IMR-90 (cell line): ENCODE data around the gene PP2D1. TPM values are rescaled to one million over a fixed set of nuclear protein-coding genes. Genes with fewer than 3 reads are reported as not detected.

ENCODE experiments used
- ATAC-seq: fragments of 200-7000 bp; cut with Tn5 transposase; 2 replicates; pipeline ENCODE4 v1.9.1; 2020; ENCODE audit warnings: low read depth, mild to moderate bottlenecking, moderate library complexity
- BruUV-seq: library from RNA; stranded (reverse); fragments of 400-500 nt; replicated peaks from 2 replicates; lab custom pipeline; 2021; lab: Mats Ljungman, UMichigan
- CTCF ChIA-PET: fragments of 300-600 bp; formaldehyde crosslinking; extraction: SDS; loops from one replicate; lab custom pipeline; 2021; ENCODE audit warnings: antibody characterized with exemption; lab: Yijun Ruan, JAX
- POLR2A ChIA-PET: fragments of 300-600 bp; sonication (Branson Sonifier 250); formaldehyde crosslinking; loops from one replicate; lab custom pipeline; 2022; ENCODE audit warnings: antibody characterized with exemption; ENCODE audit not compliant: unreplicated experiment; lab: Charles Lee
- DNase-seq: peaks from one replicate; pipeline ENCODE4 v3.0.0; 2013
- H2AFZ ChIP-seq: replicated peaks from 2 replicates; pipeline ENCODE3; 2013; ENCODE audit warnings: low read length, mild to moderate bottlenecking; ENCODE audit not compliant: poor library complexity
- H2AK5ac ChIP-seq: 2 replicates; pipeline ENCODE4 v1.6.1; 2013; ENCODE audit warnings: low read depth, low read length, inconsistent platforms
- H2AK9ac ChIP-seq: replicated peaks from 2 replicates; pipeline ENCODE3; 2013; ENCODE audit warnings: mild to moderate bottlenecking, low read depth, low read length, moderate library complexity; ENCODE audit not compliant: poor library complexity
- H2BK120ac ChIP-seq: 2 replicates; pipeline ENCODE4 v1.6.1; 2013; ENCODE audit warnings: low read depth, low read length, inconsistent platforms
- H2BK15ac ChIP-seq: 3 replicates; pipeline ENCODE4 v1.6.1; 2013; ENCODE audit warnings: low read depth, low read length, inconsistent platforms
- H2BK20ac ChIP-seq: 2 replicates; pipeline ENCODE4 v1.6.1; 2013; ENCODE audit warnings: low read depth, mild to moderate bottlenecking, inconsistent platforms, low read length, moderate library complexity
- H2BK5ac ChIP-seq: 2 replicates; pipeline ENCODE4 v1.6.1; 2013; ENCODE audit warnings: mild to moderate bottlenecking, low read depth, low read length, inconsistent platforms; ENCODE audit not compliant: poor library complexity, severe bottlenecking
- H3K14ac ChIP-seq: replicated peaks from 2 replicates; pipeline ENCODE4 v1.6.1; 2013; ENCODE audit warnings: low read depth, low read length, inconsistent platforms
- H3K18ac ChIP-seq: 2 replicates; pipeline ENCODE4 v1.6.1; 2013; ENCODE audit warnings: low read depth, low read length, control low read depth
- H3K23ac ChIP-seq: 2 replicates; pipeline ENCODE4 v1.6.1; 2013; ENCODE audit warnings: low read depth, low read length, inconsistent platforms
- H3K27ac ChIP-seq: 2 replicates; pipeline ENCODE4 v1.5.1; 2013; ENCODE audit warnings: mild to moderate bottlenecking, control low read depth, low read length; ENCODE audit not compliant: insufficient read depth
- H3K27me3 ChIP-seq: 2 replicates; pipeline ENCODE4 v1.6.1; 2013; ENCODE audit warnings: low read length; ENCODE audit not compliant: control insufficient read depth, insufficient read depth
- H3K36me3 ChIP-seq: 2 replicates; pipeline ENCODE4 v1.6.1; 2013; ENCODE audit warnings: low read length, mixed read lengths; ENCODE audit not compliant: control insufficient read depth, insufficient read depth
- H3K4ac ChIP-seq: 2 replicates; pipeline ENCODE4 v1.6.1; 2013; ENCODE audit warnings: low read depth, low read length, inconsistent platforms
- H3K4me1 ChIP-seq: 2 replicates; pipeline ENCODE4 v1.6.1; 2013; ENCODE audit warnings: low read length, mixed read lengths; ENCODE audit not compliant: control insufficient read depth, insufficient read depth
- H3K4me2 ChIP-seq: 2 replicates; pipeline ENCODE4 v1.6.1; 2013; ENCODE audit warnings: low read depth, mild to moderate bottlenecking, control low read depth, low read length, moderate library complexity
- H3K4me3 ChIP-seq: 2 replicates; pipeline ENCODE4 v1.5.1; 2013; ENCODE audit warnings: low read depth, mild to moderate bottlenecking, control low read depth, low read length, moderate library complexity; ENCODE audit not compliant: insufficient read depth
- H3K56ac ChIP-seq: 2 replicates; pipeline ENCODE4 v1.6.1; 2013; ENCODE audit warnings: low read length, inconsistent platforms; ENCODE audit not compliant: insufficient read depth; ENCODE audit errors: extremely low read depth
- H3K79me1 ChIP-seq, 2 experiments: 2 replicates each; pipeline ENCODE4 v1.6.1; 2013; ENCODE audit warnings: low read length in 2 of 2, inconsistent platforms in 1 of 2, low read depth in 1 of 2
- H3K9ac ChIP-seq: 2 replicates; pipeline ENCODE4 v1.6.1; 2013; ENCODE audit warnings: low read depth, low read length, control low read depth
- H3K9me1 ChIP-seq: 2 replicates; pipeline ENCODE4 v1.6.1; 2013; ENCODE audit warnings: low read length, inconsistent platforms; ENCODE audit not compliant: insufficient read depth
- H3K9me3 ChIP-seq: 2 replicates; pipeline ENCODE4 v1.6.1; 2013; ENCODE audit warnings: low read length; ENCODE audit not compliant: control insufficient read depth, insufficient read depth
- H4K20me1 ChIP-seq: 2 replicates; pipeline ENCODE4 v1.6.1; 2013; ENCODE audit warnings: low read length, inconsistent platforms; ENCODE audit not compliant: insufficient read depth
- H4K5ac ChIP-seq: 2 replicates; pipeline ENCODE4 v1.6.1; 2013; ENCODE audit warnings: mild to moderate bottlenecking, low read depth, low read length, control low read depth
- H4K8ac ChIP-seq, 2 experiments: 2 replicates each; pipeline ENCODE4 v1.6.1; 2013; ENCODE audit warnings: low read depth in 2 of 2, low read length in 2 of 2, control low read depth in 1 of 2, inconsistent platforms in 1 of 2
- H4K91ac ChIP-seq: 2 replicates; pipeline ENCODE4 v1.6.1; 2013; ENCODE audit warnings: low read depth, low read length, inconsistent platforms; ENCODE audit not compliant: insufficient read depth
- BHLHE40 ChIP-seq: fragments of 150-350 bp; IDR thresholded peaks from 2 replicates; pipeline ENCODE4 v1.6.1; 2016; ENCODE audit warnings: mild to moderate bottlenecking, low read depth, low read length
- CEBPB ChIP-seq: IDR thresholded peaks from 2 replicates; pipeline ENCODE4 v1.6.1; 2012; ENCODE audit warnings: low read depth, low read length, improper control_type of control experiment
- CHD1 ChIP-seq: IDR thresholded peaks from 2 replicates; pipeline ENCODE4 v1.6.1; 2012; ENCODE audit warnings: low read depth, low read length, improper control_type of control experiment
- ELK1 ChIP-seq: fragments of 150-350 bp; IDR thresholded peaks from 2 replicates; pipeline ENCODE4 v1.6.1; 2016; ENCODE audit warnings: low read depth, mild to moderate bottlenecking, low read length, moderate library complexity, borderline replicate concordance
- FOS ChIP-seq: fragments of 150-350 bp; IDR thresholded peaks from 2 replicates; pipeline ENCODE4 v1.6.1; 2016; ENCODE audit warnings: low read depth, low read length
- MAFK ChIP-seq: IDR thresholded peaks from 2 replicates; pipeline ENCODE4 v1.6.1; 2012; ENCODE audit warnings: low read depth, low read length, improper control_type of control experiment
- MAZ ChIP-seq: IDR thresholded peaks from 2 replicates; pipeline ENCODE4 v1.6.1; 2012; ENCODE audit warnings: low read depth, mild to moderate bottlenecking, low read length, improper control_type of control experiment, moderate library complexity, borderline replicate concordance
- MXI1 ChIP-seq: IDR thresholded peaks from 2 replicates; pipeline ENCODE4 v1.6.1; 2012; ENCODE audit warnings: low read depth, mild to moderate bottlenecking, low read length, moderate library complexity, borderline replicate concordance
- NFE2L2 ChIP-seq: fragments of 150-350 bp; IDR thresholded peaks from 2 replicates; pipeline ENCODE4 v1.6.1; 2016; ENCODE audit warnings: low read depth, mild to moderate bottlenecking, low read length
- POLR2A ChIP-seq: IDR thresholded peaks from 2 replicates; pipeline ENCODE4 v1.6.1; 2012; ENCODE audit warnings: mild to moderate bottlenecking, low read depth, low read length
- RAD21 ChIP-seq: IDR thresholded peaks from 2 replicates; pipeline ENCODE4 v1.6.1; 2012; ENCODE audit warnings: low read length, improper control_type of control experiment
- RCOR1 ChIP-seq: IDR thresholded peaks from 2 replicates; pipeline ENCODE4 v1.6.1; 2012; ENCODE audit warnings: mild to moderate bottlenecking, low read length, improper control_type of control experiment; ENCODE audit not compliant: insufficient replicate concordance
- RFX5 ChIP-seq: IDR thresholded peaks from 2 replicates; pipeline ENCODE4 v1.8.0; 2012; ENCODE audit warnings: low read depth, mild to moderate bottlenecking, low read length, moderate library complexity
- SMC3 ChIP-seq: fragments of 150-350 bp; IDR thresholded peaks from 2 replicates; pipeline ENCODE4 v1.6.1; 2016; ENCODE audit warnings: low read depth, mild to moderate bottlenecking, antibody characterized with exemption, low read length, moderate library complexity
- WGBS, 2 experiments: methylation state at CpG; one replicate each; pipeline versions ENCODE4 v1.1.5 to v1.1.7; 2013; ENCODE audit warnings: missing lambda C conversion rate in 2 of 2; ENCODE audit not compliant: insufficient read length in 1 of 2; ENCODE audit errors: extremely low coverage in 2 of 2; 5-methylcytosine and 5-hydroxymethylcytosine counted together
- dilution Hi-C: fragments of 300-500 bp; cut with HindIII; formaldehyde crosslinking; loops from one replicate; pipeline ENCODE4 v1.14.3; 2018; ENCODE audit warnings: low sequenced_read_pairs; ENCODE audit not compliant: unreplicated experiment
- in situ Hi-C: fragments of 300-500 bp; cut with MboI; formaldehyde crosslinking; loops from 3 replicates; pipeline ENCODE4 v1.14.3; 2019; ENCODE audit warnings: low sequenced_read_pairs, inconsistent platforms, mixed read lengths
- intact Hi-C: fragments of 100-400 bp; cut with micrococcal nuclease; formaldehyde crosslinking; loops from 2 replicates; pipeline ENCODE4 v1.10.0; 2022
- polyA plus RNA-seq, 3 experiments: library from polyadenylated mRNA; depleted of rRNA; stranded (reverse); fragments of >200 nt; gene quantifications; 2 replicates each; pipeline ENCODE4 v1.2.3, GENCODE V29; 2012; ENCODE audit warnings: low replicate concordance in 1 of 3
- total RNA-seq: library from RNA; depleted of rRNA; stranded (reverse); fragments of >200 nt; gene quantifications from 2 replicates; pipeline ENCODE4 v1.2.3, GENCODE V29; 2012
- TF ChIP-seq, protein P1 (sequence below): conservative IDR thresholded peaks from 2 replicates; pipeline ENCODE4 v1.5.1; 2012; ENCODE audit warnings: mild to moderate bottlenecking, low read depth, low read length, improper control_type of control experiment
- TF ChIP-seq, protein P2 (sequence below): fragments of 150-350 bp; IDR thresholded peaks from 2 replicates; pipeline ENCODE4 v1.6.1; 2017; ENCODE audit warnings: mild to moderate bottlenecking, antibody characterized with exemption, low read length, low read depth

PP2D1 gene
- total and polyA plus RNA-seq, 2 of the 4 experiments (the other 2 are of a cell fraction), result not detected

DNA sequence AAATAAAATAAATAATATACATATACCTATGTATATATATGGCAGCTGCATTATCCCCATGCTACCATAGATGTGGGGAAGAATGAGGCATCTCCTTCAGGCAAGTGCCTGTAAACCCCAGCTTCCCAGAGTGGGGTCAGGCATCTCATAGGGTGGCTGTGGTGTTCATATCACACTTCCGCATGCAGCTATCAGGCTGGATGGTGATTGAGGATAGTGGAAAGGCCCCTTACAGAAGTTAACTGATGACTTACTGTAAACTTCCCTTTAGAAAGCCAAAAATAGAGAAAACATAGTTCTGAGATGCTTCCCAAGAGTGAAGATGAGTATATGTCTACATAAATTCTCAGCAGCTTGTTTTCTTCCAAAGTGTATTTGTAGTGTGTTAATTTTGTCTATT is 3.5 kb upstream of the PP2D1 start:
- DNase-seq, result no peak
- H3K79me1 ChIP-seq, result no peaks in the 10 kb centered on the region

More for the DNA sequence above, 3.5 kb upstream of the PP2D1 start:
- no peak overlapping the region for H2BK20ac ChIP-seq
- no peak overlapping the region for H2AK9ac ChIP-seq
- no peak overlapping the region for H2BK15ac ChIP-seq
- no peak overlapping the region for H4K8ac ChIP-seq
- no CpG with 5 or more reads among the region's 1 CpG for WGBS, 2 experiments
- H3K4me2 ChIP-seq, result no peak overlapping the region
- ChIA-PET CTCF (no interaction called here), POLR2A (no interaction called here)
- H3K9me1 ChIP-seq, result no peaks in the 10 kb centered on the region; the same call in 1 of the 2 replicates
- dilution Hi-C loops (no loop called here), in situ Hi-C loops (no loop called here), intact Hi-C loops (no loop called here)
- H2BK5ac ChIP-seq, result no peak overlapping the region
- no peak overlapping the region for H3K18ac ChIP-seq
- ATAC-seq, result no peak
- BruUV-seq, result no TSS peak
- no peaks in the 10 kb centered on the region for H4K20me1 ChIP-seq
- no peaks in the 10 kb centered on the region for H3K27me3 ChIP-seq
- H2BK120ac ChIP-seq, result no peak overlapping the region
- TF ChIP-seq, protein P1, sequence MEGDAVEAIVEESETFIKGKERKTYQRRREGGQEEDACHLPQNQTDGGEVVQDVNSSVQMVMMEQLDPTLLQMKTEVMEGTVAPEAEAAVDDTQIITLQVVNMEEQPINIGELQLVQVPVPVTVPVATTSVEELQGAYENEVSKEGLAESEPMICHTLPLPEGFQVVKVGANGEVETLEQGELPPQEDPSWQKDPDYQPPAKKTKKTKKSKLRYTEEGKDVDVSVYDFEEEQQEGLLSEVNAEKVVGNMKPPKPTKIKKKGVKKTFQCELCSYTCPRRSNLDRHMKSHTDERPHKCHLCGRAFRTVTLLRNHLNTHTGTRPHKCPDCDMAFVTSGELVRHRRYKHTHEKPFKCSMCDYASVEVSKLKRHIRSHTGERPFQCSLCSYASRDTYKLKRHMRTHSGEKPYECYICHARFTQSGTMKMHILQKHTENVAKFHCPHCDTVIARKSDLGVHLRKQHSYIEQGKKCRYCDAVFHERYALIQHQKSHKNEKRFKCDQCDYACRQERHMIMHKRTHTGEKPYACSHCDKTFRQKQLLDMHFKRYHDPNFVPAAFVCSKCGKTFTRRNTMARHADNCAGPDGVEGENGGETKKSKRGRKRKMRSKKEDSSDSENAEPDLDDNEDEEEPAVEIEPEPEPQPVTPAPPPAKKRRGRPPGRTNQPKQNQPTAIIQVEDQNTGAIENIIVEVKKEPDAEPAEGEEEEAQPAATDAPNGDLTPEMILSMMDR, result no peak
- TF ChIP-seq MAZ (no peak), RFX5 (no peak), RCOR1 (no peak), FOS (no peak), MAFK (no peak), NFE2L2 (no peak), SMC3 (no peak), MXI1 (no peak), POLR2A (no peak), CEBPB (no peak), BHLHE40 (no peak), RAD21 (no peak), CHD1 (no peak), ELK1 (no peak)
- TF ChIP-seq, protein P2, sequence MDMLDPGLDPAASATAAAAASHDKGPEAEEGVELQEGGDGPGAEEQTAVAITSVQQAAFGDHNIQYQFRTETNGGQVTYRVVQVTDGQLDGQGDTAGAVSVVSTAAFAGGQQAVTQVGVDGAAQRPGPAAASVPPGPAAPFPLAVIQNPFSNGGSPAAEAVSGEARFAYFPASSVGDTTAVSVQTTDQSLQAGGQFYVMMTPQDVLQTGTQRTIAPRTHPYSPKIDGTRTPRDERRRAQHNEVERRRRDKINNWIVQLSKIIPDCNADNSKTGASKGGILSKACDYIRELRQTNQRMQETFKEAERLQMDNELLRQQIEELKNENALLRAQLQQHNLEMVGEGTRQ, result no peak
- no peak overlapping the region for H2AK5ac ChIP-seq
- H3K9me3 ChIP-seq, result no peaks in the 10 kb centered on the region
- H3K4me1 ChIP-seq, result no peaks in the 10 kb centered on the region
- no peak overlapping the region for H3K27ac ChIP-seq
- no peak overlapping the region for H3K4me3 ChIP-seq
- H3K56ac ChIP-seq, result no peak overlapping the region
- no peaks in the 10 kb centered on the region for H3K36me3 ChIP-seq
- H3K9ac ChIP-seq, result no peak overlapping the region
- H3K14ac ChIP-seq, result no peak overlapping the region
- H4K5ac ChIP-seq, result no peak overlapping the region
- no peak overlapping the region for H4K91ac ChIP-seq
- no peak overlapping the region for H3K4ac ChIP-seq
- H2AFZ ChIP-seq, result no peak overlapping the region
- H3K23ac ChIP-seq, result no peak overlapping the region
